Ovary (tissue), 3 donors: Measurements from ENCODE around the gene DCAF11.
A peak's percentile ranks its signal among the peaks of the same experiment; 100 is the strongest.

ENCODE experiments used
- CTCF ChIP-seq, 3 donors: fragments of 450-650 bp in 2 of 3; fragments of 200-600 bp in 1 of 3; IDR thresholded peaks; one replicate each; pipeline versions ENCODE4 v1.5.1 to v1.8.0; 2016 to 2022; ENCODE audit warnings: antibody characterized with exemption in 3 of 3, mild to moderate bottlenecking in 1 of 3
- EP300 ChIP-seq: sonication (generic); formaldehyde crosslinking; IDR thresholded peaks from one replicate; pipeline ENCODE4 v1.6.1; 2017; ENCODE audit warnings: antibody characterized with exemption
- POLR2A ChIP-seq: fragments of 450-650 bp; IDR thresholded peaks from one replicate; pipeline ENCODE4 v1.6.1; 2017; ENCODE audit warnings: antibody characterized with exemption, mild to moderate bottlenecking, moderate library complexity
- donor health status: DM: no; HTN: no; CAD: no.

GRCh38 chr14:24135834-24136683 is 21.5 kb downstream of the DCAF11 start, which contains the start of gene PSME1:
- TF ChIP-seq CTCF (IDR thresholded peaks at IDR 0.05) (no peak), POLR2A (peak; percentile 66), EP300 (no peak)
